ENCODE measurements around the gene RAB6D.
"Not testable (repeated sequence)": the region's sequence is repeated elsewhere in the genome, so short reads cannot be mapped to it uniquely, and the experiment has no call there.

The RAB6D gene

DNA sequence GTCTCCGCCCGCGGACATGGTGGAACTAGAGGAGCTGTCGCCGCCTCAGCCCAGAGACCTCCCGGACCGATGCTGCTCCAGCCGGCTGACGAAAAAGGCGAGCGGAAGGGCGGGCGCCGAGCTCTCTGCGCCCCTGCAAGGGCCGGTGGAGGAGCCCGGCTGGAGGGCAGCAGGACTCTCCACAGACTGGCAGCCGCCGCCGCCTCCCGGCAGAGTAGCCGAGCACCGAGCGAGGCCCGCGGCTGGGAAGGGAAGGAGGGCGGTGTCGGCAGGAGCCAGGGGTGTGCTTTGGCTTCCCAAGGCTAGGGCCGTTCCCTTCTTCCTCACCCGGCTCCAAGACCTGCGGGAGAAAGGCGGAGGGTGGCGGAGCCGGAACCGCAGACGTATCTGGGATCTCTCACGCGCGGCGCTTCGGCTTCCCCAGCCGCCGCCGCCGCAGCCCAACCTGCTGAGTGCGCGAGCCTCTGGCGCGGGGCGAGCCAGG, at the start of gene RAB6D:
Gene RAB6D (minus strand): TSS at position 466 of the 484 bp plus-strand sequence. CDS start 448 bp downstream, at position 18.
- DNase-seq (ENCODE audit: low read depth), result not testable (repeated sequence)

- DNase-seq (ENCODE audit: low read depth), result no peak
Observed at GRCh38 chr2:131413148-131413747, 49.3 kb upstream of the RAB6D start.

DNA sequence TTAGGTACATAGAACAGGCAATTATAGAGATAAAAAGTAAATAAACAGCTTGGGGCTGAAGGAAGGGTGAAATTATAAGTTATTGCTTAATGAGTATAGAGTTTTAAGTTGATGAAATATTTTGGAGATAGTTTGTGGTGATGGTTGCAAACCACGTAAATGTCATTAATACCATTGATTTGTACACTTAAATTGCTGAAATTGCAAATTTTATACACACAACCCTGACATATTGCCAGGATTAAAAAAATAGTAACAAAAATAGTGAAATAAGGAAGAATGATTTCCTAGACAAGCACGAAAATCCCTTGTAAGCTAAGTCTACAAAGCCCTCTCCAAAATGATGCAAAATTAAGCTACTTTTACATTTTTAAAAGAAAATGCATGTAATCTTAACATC, 46.2 kb upstream of the RAB6D start:
- DNase-seq (ENCODE audit: low read depth), result no peak

- DNase-seq (ENCODE audit: low read depth), result no peak
Observed at GRCh38 chr2:131408778-131409177, 44.8 kb upstream of the RAB6D start.

GRCh38 chr2:131408207-131408606, 44.2 kb upstream of the RAB6D start:
- DNase-seq (ENCODE audit: low read depth), result no peak

DNA sequence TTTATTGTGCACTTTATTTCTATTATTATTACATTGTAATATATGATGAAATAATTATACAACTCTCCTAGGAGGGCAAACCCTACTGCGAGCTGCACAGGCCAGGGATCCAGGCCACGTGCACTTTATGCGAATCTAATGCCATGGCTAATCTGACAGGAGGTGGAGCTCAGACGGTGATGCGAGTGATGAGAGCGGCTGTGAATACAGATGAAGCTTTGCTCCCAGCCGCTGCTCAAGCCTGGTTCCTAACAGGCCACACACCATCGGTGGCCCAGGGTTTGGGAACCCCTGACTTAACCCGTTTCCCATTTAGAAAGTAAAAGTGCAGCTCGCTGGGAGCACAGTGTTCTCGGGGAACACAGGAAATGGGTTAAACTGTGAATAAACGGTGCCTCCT, 40.8 kb upstream of the RAB6D start:
- DNase-seq (ENCODE audit: low read depth), result no peak

GRCh38 chr2:131402320-131403039, 38.5 kb upstream of the RAB6D start:
- DNase-seq (ENCODE audit: low read depth), result no peak

GRCh38 chr2:131400849-131401248, 36.9 kb upstream of the RAB6D start:
- DNase-seq (ENCODE audit: low read depth), result no peak

DNA sequence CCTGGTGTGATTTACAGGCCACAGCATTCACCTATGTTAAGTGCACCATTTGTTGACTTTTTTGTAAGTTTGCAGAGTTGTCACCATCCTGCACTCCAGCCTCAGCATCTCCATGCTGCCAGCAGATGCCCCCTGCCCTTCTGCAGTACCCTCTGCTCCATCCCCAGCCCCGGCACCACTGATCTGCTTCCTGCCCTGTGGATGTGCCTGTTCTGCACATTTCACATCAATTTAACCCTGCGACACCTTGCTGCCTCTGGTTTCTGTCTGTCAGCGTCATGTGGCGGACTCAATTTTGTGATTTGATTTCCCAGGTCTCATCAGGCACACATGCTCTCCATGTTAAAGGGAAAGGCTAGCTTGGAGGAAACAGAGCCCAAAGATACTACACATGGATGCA, 36.5 kb upstream of the RAB6D start:
- not testable (repeated sequence) for DNase-seq (ENCODE audit: low read depth)

DNA sequence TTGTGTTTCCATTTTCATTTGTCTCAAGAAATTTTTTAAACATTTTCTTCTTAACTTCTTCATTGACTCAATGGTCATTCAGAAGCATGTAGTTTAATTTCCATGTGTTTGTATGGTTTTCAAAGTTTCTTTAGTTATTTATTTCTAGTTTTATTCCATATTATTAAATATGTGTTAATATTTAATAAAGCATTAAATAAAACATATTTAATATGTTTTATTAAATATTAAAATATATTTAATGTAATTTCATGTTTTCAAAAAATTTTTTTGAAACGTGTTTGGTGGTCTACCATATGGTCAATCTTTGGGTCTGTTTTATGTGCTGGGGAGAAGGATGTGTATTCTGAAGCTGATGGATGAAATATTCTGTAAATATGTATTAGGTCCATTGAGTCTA, 32.2 kb upstream of the RAB6D start:
- DNase-seq (ENCODE audit: low read depth), result not testable (repeated sequence)

- not testable (repeated sequence) for DNase-seq (ENCODE audit: low read depth)
Observed at GRCh38 chr2:131395024-131395645, 31.2 kb upstream of the RAB6D start.

GRCh38 chr2:131394147-131394931, 30.4 kb upstream of the RAB6D start:
- DNase-seq (ENCODE audit: low read depth), result no peak

DNA sequence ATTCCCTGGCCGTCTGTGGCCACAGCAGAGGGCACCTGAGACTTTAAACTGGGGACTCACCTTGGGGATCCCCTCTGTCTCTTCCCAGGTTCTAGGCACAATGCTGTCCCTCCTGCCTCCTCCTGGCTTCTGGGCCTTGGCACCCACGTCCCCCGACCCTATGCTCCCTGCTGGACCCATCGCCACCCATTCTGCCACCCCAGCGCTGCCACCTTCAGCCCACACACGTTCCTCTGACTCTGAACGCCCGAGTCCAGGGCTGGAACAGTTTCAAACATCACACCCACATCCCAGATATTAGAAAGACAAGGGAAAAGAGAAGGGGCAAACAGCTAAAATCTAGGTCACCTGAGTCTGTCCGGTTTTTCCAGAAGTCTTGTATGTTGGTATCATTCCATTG, 28.0 kb upstream of the RAB6D start:
- not testable (repeated sequence) for DNase-seq (ENCODE audit: low read depth)

DNA sequence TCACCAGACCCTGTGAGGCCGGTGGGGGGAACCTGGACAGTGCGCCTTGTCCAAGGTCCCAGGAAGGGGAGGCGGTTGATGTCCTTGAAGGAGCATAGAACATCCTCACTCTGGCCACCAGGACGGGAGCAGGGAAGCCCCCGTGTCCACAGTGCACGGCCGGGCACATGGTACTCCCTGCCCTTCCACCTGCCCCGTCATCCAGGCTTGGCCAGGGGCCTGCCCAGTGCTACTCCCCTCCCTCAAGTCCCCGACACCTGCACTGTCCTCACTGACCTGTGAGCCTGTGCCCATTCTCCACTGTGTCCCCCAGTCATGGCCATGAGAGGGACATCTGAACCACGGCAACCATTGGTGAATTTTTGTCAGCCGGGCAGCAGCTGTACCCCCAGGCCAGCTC, 27.5 kb upstream of the RAB6D start:
- DNase-seq (ENCODE audit: low read depth), result not testable (repeated sequence)

- DNase-seq (ENCODE audit: low read depth), result not testable (repeated sequence)
Observed at GRCh38 chr2:131390495-131391130, 26.6 kb upstream of the RAB6D start.

GRCh38 chr2:131389657-131390056, 25.7 kb upstream of the RAB6D start:
- no peak for DNase-seq (ENCODE audit: low read depth)

DNA sequence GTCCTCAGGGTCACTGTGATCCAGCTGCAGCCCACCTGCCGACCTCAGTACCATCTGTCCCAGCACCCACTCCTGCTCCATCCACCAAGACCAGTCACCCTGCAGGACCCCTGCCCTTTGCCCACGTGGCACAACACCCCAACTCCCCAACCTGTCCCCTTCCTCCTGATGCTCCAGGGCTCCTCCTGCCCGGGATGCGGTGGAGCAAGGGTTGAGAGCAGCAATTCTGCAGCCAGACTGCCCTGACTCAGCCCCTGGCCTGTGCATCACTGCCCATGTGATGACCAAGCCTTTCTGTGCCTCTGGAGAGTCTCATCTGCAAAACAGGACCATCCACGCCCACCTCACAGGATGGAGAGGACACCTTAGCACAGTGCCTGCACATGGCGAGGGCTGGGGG, 24.9 kb upstream of the RAB6D start:
- not testable (repeated sequence) for DNase-seq (ENCODE audit: low read depth)

GRCh38 chr2:131373111-131373510, 9.1 kb upstream of the RAB6D start:
- not testable (repeated sequence) for DNase-seq (ENCODE audit: low read depth)

GRCh38 chr2:131369954-131370353, 6.0 kb upstream of the RAB6D start:
- DNase-seq (ENCODE audit: low read depth), result no peak

DNA sequence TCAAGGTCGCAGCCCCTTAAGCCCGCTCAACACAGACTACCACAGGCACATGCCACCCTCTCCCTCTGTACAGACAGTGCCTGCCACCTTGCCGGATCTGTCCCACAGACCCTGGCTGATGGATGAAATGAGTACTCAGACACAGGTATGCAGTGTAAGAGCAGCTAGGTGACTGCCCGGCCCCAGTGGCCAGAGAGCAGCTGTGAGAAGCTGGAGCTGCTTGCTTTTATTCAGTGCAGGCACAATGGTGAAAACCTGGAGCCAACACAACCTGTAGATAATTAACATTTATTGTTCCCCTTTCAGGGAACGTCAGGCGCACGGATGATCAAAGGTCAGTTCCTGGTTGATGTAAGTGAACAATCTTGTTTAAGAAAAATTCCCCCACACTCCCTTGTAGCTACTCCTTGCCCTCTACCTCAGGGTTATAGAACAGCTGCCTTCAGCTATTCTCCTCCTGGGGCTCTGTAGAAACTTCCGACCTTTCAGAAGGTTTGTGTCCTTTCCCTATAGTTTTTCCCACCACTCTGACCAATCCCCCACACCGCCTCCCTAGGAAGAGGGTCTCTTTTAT, 4.6 kb upstream of the RAB6D start:
- DNase-seq (ENCODE audit: low read depth), result not testable (repeated sequence)

- DNase-seq (ENCODE audit: low read depth), result no peak
Observed at GRCh38 chr2:131367352-131367751, 3.4 kb upstream of the RAB6D start.
